Lower lobe of right lung (tissue), 2 donors: ENCODE results near the gene IREB2. TPM values are rescaled to one million over a fixed set of nuclear protein-coding genes. Genes with fewer than 3 reads are reported as not detected.

Experiments used
- ATAC-seq, 2 donors: fragments of 200-7000 bp; cut with Tn5 transposase; one replicate each; pipeline ENCODE4 v1.9.1; 2020 to 2022; ENCODE audit warnings: mild to moderate bottlenecking in 2 of 2, moderate library complexity in 2 of 2
- DNase-seq: peaks from one replicate; pipeline ENCODE4 v3.0.0-alpha.2; 2020
- H3K27ac ChIP-seq: fragments of 200-600 bp; one replicate; pipeline ENCODE4 v1.8.0; 2022
- H3K27me3 ChIP-seq: fragments of 200-600 bp; one replicate; pipeline ENCODE4 v1.8.0; 2022; ENCODE audit warnings: low read depth
- H3K36me3 ChIP-seq: fragments of 200-600 bp; one replicate; pipeline ENCODE4 v1.8.0; 2022; ENCODE audit warnings: mild to moderate bottlenecking
- H3K4me1 ChIP-seq: fragments of 200-600 bp; one replicate; pipeline ENCODE4 v1.8.0; 2022
- H3K4me3 ChIP-seq: fragments of 200-600 bp; one replicate; pipeline ENCODE4 v1.8.0; 2022; ENCODE audit warnings: mild to moderate bottlenecking
- H3K9me3 ChIP-seq: fragments of 200-600 bp; one replicate; pipeline ENCODE4 v1.8.0; 2022
- CTCF ChIP-seq: fragments of 200-600 bp; IDR thresholded peaks from one replicate; pipeline ENCODE4 v1.8.0; 2022; ENCODE audit warnings: antibody characterized with exemption, mild to moderate bottlenecking
- intact Hi-C: fragments of 100-400 bp; cut with DNase I; formaldehyde crosslinking; loops from one replicate; pipeline ENCODE4 v1.11.0; 2022
- total RNA-seq: library from RNA; stranded (reverse); fragmentation: NEBNext Ultra II Directional; extraction: Animal tissue kit (Norgen Biotek cat#: 25700); gene quantifications from one replicate; pipeline ENCODE4 v1.2.1, GENCODE V29; 2021
- donor health status: DM: no; HTN: yes; CAD: no; lungs with severe emphysema.

The IREB2 gene
- total RNA-seq, 1 donor from 2014 or later = 56.4 TPM

- no peak overlapping the region for H3K4me3 ChIP-seq
- no peak overlapping the region for H3K27ac ChIP-seq
- no peaks in the 10 kb centered on the region for H3K9me3 ChIP-seq
- intact Hi-C loops = loop anchor here (10.0 kb wide), 1 partner anchor 116 kb away; no protein-coding TSS in a partner anchor
- H3K4me1 ChIP-seq = no peaks in the 10 kb centered on the region
- TF ChIP-seq CTCF = no peak
- H3K27me3 ChIP-seq = no peaks in the 10 kb centered on the region
- no peak for ATAC-seq
- DNase-seq = no peak
- H3K36me3 ChIP-seq = no peaks in the 10 kb centered on the region
Measured at GRCh38 chr15:78420766-78421165, 17.2 kb upstream of the IREB2 start.

GRCh38 chr15:78421238-78421965 is 16.6 kb upstream of the IREB2 start:
- no peak overlapping the region for H3K27ac ChIP-seq
- no peaks in the 10 kb centered on the region for H3K4me1 ChIP-seq
- no peaks in the 10 kb centered on the region for H3K9me3 ChIP-seq
- H3K27me3 ChIP-seq = no peaks in the 10 kb centered on the region
- no peak for TF ChIP-seq CTCF
- H3K36me3 ChIP-seq = no peaks in the 10 kb centered on the region
- no peak overlapping the region for H3K4me3 ChIP-seq
- no peak for ATAC-seq
- intact Hi-C loops = loop anchor here (10.0 kb wide), 1 partner anchor 117 kb away; no protein-coding TSS in a partner anchor
- no peak for DNase-seq

GRCh38 chr15:78422571-78423340 is 15.3 kb upstream of the IREB2 start:
- H3K9me3 ChIP-seq = no peaks in the 10 kb centered on the region
- H3K27ac ChIP-seq = no peak overlapping the region
- H3K4me1 ChIP-seq = no peaks in the 10 kb centered on the region
- no peaks in the 10 kb centered on the region for H3K36me3 ChIP-seq
- H3K4me3 ChIP-seq = no peak overlapping the region
- intact Hi-C loops = loop anchor here (10.0 kb wide), 1 partner anchor 118 kb away; no protein-coding TSS in a partner anchor
- no peaks in the 10 kb centered on the region for H3K27me3 ChIP-seq
- TF ChIP-seq CTCF = peak; percentile 93
- ATAC-seq (peak; percentile 74 to 91), DNase-seq (peak; percentile 68)

- no peak for ATAC-seq
- intact Hi-C loops = loop anchor here (10.0 kb wide), 1 partner anchor 120 kb away; no protein-coding TSS in a partner anchor
- no peak for DNase-seq
- Histone ChIP-seq H3K9me3 (no peaks in the 10 kb centered on the region), H3K36me3 (no peaks in the 10 kb centered on the region), H3K4me1 (no peaks in the 10 kb centered on the region), H3K27me3 (no peaks in the 10 kb centered on the region), H3K4me3 (no peak overlapping the region), H3K27ac (no peak overlapping the region)
- TF ChIP-seq CTCF = no peak
Measured at GRCh38 chr15:78424673-78425072, 13.3 kb upstream of the IREB2 start.

- no peak for TF ChIP-seq CTCF
- H3K4me3 ChIP-seq = no peak overlapping the region
- H3K4me1 ChIP-seq = no peaks in the 10 kb centered on the region
- intact Hi-C loops = loop anchor here (10.0 kb wide), 1 partner anchor 121 kb away; no protein-coding TSS in a partner anchor
- ATAC-seq (no peak), DNase-seq (no peak)
- no peaks in the 10 kb centered on the region for H3K27me3 ChIP-seq
- H3K9me3 ChIP-seq = no peaks in the 10 kb centered on the region
- no peak overlapping the region for H3K27ac ChIP-seq
- H3K36me3 ChIP-seq = no peaks in the 10 kb centered on the region
Measured at GRCh38 chr15:78425643-78426042, 12.4 kb upstream of the IREB2 start.
